PFSK-1 (cell line): ENCODE results near the gene STAT4.

Experiments
- POLR2AphosphoS5 ChIP-seq: IDR thresholded peaks from 2 replicates; pipeline ENCODE4 v1.6.1; 2012; ENCODE audit warnings: low read depth, mild to moderate bottlenecking, control low read depth, low read length, moderate library complexity
- TAF1 ChIP-seq: IDR thresholded peaks from 2 replicates; pipeline ENCODE4 v1.6.1; 2012; ENCODE audit warnings: low read length, control low read depth, borderline replicate concordance; ENCODE audit not compliant: insufficient read depth
- TF ChIP-seq, protein P1 (sequence below), 2 experiments: IDR thresholded peaks; 2 replicates each; pipeline versions ENCODE4 v1.6.1 to v1.8.0; 2011 to 2012; ENCODE audit warnings: low read depth in 2 of 2, low read length in 2 of 2, control low read depth in 1 of 2, inconsistent platforms in 1 of 2, mild to moderate bottlenecking in 1 of 2, moderate library complexity in 1 of 2; ENCODE audit not compliant: insufficient read depth in 1 of 2

DNA sequence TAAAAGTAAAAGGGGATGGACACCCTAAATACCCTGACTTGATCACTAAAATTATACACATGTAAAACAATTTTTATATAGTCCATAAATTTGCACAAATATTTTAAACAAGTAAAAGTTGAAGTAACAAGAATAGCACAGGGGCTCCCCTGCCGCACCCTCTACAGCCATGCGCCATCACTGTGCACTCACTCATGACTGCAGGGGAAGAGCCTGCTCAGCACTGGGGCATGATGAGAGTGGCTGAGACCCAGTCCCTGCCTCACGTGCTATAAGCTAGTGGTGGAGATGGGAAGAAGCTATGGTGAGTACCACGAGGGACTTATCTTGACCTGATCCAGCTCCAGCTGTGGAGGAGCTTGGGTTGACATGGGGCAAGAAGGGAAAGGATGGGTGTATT, 47.5 kb upstream of the STAT4 start:
- TF ChIP-seq TAF1, result no peak
- no peak for TF ChIP-seq POLR2AphosphoS5
- TF ChIP-seq, protein P1, sequence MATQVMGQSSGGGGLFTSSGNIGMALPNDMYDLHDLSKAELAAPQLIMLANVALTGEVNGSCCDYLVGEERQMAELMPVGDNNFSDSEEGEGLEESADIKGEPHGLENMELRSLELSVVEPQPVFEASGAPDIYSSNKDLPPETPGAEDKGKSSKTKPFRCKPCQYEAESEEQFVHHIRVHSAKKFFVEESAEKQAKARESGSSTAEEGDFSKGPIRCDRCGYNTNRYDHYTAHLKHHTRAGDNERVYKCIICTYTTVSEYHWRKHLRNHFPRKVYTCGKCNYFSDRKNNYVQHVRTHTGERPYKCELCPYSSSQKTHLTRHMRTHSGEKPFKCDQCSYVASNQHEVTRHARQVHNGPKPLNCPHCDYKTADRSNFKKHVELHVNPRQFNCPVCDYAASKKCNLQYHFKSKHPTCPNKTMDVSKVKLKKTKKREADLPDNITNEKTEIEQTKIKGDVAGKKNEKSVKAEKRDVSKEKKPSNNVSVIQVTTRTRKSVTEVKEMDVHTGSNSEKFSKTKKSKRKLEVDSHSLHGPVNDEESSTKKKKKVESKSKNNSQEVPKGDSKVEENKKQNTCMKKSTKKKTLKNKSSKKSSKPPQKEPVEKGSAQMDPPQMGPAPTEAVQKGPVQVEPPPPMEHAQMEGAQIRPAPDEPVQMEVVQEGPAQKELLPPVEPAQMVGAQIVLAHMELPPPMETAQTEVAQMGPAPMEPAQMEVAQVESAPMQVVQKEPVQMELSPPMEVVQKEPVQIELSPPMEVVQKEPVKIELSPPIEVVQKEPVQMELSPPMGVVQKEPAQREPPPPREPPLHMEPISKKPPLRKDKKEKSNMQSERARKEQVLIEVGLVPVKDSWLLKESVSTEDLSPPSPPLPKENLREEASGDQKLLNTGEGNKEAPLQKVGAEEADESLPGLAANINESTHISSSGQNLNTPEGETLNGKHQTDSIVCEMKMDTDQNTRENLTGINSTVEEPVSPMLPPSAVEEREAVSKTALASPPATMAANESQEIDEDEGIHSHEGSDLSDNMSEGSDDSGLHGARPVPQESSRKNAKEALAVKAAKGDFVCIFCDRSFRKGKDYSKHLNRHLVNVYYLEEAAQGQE (IDR thresholded peaks at IDR 0.05; ENCODE audit: insufficient read depth in 1 of 2, low read depth in 2 of 2, low read length in 2 of 2), result no peak
